Activated CD8-positive, alpha-beta memory T cell treated with anti-CD3 and anti-CD28 coated beads, Interleukin-2, amount 50 U/mL, for 24 hours (primary cell): Measurements from ENCODE around the gene GPC5.
"Not testable (repeated sequence)": the region's sequence is repeated elsewhere in the genome, so short reads cannot be mapped to it uniquely, and the experiment has no call there.

ENCODE experiments used
- DNase-seq: peaks from one replicate; pipeline ENCODE4 v3.0.0-alpha.2; 2020; ENCODE audit errors: extremely low read depth

Gene GPC5

DNA sequence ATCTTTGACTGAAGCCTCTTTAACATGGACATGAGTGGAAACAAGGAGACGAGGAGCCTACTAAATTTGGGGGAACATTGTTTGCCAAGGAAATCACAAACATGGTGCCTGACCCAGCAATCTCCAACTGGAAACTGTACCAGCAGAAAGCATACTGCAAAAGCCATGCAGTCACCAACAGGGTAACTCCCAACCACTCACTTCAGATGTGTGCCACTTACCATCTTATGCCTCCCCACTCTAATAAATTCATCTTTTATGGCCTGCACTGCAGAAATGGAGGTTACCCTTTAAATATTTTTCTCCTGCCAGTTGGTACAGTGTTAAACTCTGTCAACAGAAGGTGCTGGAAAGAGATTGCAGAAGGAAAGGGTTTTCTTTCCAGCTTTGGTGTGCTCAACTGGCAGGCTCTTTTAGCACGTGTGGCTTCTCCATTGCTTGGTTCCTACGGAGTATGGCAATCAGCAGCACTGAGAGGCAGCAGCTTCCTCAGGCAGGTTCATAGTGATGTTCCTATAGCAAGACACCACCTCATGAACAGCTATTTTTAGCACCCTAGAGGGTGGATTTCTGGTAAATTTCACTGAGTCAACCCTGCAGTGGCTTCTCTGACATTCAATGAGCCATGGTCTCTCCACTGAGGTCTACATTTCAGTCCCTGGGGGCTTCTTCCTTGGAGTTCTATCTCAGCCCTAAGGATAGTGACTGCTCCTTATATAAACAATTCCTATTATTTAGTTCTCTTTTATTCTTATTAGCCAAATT lies 29.6 kb upstream of the GPC5 start:
- DNase-seq: no peak

GRCh38 chr13:91369441-91369831 lies 29.0 kb upstream of the GPC5 start:
- no peak for DNase-seq

GRCh38 chr13:91370501-91370900 lies 27.9 kb upstream of the GPC5 start:
- DNase-seq: no peak

GRCh38 chr13:91372911-91373310 lies 25.5 kb upstream of the GPC5 start:
- no peak for DNase-seq

GRCh38 chr13:91375116-91375729 lies 23.2 kb upstream of the GPC5 start:
- no peak for DNase-seq

DNA sequence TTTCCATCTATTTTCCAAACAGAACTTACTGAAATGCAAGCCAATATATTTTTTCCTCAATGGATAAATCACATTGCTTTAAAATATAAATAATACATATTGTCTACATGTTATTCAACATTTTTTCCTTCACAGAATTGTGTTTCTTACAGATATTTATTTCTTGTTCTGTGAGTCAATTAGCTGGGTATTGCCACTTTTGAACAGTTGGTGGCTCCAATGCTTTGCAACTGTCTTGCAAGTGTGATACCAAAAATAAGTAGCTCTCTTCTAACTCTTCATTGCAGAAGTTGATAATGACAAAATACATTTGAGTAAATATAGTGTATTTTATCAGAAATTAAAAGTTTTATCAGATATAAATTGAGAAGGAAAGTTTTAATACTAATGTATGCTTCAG lies 17.1 kb upstream of the GPC5 start:
- no peak for DNase-seq

DNA sequence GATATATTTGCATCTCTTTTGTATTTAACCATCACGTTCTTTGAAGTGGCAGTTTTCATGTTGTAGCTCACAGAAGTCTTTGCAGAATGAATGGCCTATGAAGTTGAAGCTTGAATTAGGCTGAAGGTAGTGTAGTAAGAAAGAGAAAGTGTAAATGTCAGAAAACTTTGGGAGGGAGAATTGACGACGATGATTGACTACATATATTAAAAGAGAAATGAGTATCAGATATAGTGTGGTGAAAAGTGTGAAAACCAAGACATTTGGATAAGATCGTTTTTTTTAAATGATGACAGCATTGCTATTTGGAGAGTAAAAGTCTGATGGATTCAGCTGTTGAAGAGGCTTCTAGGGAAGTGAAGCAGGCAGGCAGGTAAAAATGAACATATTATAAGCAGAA lies 14.6 kb upstream of the GPC5 start:
- no peak for DNase-seq

DNA sequence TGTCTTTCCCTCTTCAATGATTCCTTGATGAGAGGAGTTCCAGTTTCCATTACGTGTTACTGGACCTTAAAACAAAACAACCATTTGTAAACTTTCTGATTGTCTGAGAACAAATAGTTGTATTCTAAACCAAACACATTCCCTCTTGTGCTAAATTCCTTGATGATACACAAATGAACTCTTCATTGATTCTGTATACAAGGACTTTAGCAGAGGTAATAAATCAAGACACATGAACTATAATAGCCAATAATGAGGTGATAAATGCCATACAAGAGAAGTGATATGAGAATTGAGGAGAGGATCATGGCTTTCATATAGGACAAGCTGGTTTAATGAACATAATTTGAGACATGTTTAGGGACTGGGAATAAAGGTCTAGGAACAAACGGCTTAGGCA lies 13.5 kb upstream of the GPC5 start:
- no peak for DNase-seq

- no peak for DNase-seq
Observed at GRCh38 chr13:91389186-91389585, 9.2 kb upstream of the GPC5 start.

DNA sequence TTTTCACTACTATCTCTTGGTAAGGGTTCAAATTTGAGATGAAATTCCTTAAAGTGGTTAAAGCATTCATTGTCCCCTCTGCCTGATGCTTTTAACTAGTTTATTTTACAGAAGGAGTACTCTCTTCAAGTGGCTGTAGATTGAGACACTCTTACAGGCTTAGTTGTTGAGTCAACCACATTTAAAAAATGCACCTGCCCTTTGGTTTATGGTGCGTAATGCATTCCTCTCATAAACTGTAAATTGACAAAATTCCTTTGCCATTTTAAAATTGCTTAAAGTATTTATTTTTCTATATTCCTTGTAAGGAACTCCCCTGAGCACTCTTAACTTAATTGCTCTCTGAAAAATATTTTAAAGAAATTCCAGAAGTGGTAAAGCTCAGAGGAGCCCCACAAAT lies 826 bp upstream of the GPC5 start:
- no peak for DNase-seq

DNA sequence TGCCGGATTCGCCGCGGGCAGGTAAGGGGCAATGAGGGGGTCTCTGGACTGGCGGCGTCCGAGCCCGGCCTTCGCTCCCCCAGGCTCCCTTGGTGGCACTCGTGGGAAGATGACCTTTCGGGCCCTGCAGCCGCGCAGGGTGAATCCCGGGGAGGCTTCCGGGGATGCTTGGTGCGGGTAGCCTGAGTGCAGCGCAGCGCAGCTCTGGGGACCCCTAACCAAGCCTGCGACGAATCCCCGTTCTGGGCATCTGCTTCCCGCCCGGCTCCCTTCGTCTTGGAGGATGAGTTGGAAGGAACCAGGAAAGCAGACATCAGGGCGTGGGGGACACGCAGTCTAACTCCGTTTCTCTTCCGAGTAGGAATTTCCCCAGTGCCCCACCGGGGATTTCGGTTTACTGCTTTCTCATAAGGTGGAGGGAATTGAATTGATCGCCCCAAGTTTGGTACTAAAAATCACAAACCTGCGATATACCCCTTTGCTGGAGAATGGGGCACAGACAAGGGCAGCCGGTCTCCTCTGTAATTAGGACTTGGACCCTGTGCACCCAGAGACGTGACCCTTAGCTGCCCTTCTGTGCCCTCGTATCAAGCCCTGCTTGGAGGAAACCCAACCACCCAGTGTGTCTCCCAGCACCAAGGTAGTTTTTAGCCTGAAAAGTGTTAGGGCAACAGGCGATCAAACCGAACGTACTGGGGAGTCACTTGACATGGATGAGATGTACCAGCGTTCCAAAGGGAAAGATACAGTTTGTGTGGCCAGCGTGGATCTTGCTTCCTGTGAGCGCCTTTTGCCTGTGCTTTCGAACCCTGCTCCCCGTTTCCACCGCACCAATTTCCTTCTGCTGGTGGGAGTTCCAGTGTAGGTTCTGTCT lies 1.0 kb downstream of the GPC5 start:
- no peak for DNase-seq

- DNase-seq: no peak
Observed at GRCh38 chr13:91400063-91400399, 1.6 kb downstream of the GPC5 start.

DNA sequence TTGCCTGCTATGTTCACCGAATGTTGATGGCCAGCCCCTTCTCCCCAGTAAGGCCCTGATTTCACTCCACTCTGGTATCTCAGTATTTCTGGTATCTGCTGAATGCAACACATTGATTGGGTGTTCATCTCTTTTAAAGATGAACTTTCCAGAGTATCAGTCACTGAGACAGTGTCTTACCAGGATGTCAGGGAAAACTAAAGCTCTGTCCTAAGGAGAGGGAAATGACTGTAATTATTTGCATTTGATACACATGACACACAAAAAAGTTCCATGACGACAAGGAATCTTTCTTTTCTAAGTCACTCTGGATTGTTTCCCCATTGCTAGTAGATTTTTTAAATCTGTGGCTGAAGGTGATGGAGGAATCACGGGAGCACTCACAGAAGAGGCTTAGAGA lies 2.2 kb downstream of the GPC5 start:
- no peak for DNase-seq

DNA sequence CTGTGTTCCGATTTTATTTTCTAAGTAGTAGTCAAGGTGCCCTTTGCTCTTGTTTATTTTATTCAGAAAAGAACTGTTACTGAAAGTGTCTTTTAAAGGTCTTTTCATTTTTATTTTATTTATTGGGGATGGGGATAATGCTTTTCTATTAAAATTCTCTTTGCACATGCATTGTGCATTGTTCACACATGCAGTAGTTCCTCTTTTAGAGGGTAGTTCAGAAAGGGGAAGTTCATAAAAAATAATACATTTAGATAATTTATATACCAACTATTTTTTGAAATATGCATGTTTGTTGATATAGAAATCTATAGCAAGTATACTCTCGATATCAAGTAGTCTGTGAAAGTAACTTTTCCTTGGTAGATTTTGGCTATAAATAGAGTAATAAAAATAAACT lies 3.5 kb downstream of the GPC5 start:
- DNase-seq: no peak

DNA sequence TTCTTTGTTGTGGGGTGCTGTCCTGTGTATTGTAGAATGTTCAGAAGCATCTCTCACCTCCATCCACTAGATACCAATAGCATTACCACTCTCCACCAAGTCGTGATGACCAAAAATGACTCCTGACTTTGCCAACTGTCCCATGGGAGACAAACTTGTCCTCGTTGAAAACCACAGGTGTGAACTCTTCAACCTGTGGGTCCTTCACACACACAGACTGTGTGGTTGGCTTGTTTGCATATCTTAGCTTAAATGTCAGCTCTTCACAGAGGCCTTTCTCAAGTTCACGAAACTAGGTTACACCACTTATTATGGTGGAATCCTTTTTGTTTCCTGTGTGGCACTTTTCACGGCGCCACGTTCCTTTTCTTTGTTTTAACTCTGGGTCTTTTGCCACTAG lies 6.8 kb downstream of the GPC5 start:
- DNase-seq: no peak

DNA sequence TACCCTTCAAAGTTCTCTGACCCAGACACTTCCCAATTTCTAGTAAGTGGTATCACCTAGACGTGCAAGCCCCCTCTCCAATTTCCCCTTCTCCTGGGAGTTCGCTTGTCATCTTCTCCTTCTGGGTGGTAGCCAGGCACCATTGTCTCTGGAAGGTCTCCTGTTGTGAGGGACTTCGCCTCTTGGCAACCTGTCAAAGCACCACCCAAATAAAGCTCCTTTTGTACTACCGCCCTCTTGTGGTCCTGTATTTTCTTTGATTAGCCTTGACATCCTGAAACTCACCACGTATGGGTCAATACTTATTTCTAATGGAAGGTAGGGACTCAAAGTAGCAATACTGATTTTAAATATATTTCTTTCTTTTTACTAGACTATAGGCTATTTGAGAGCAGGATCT lies 8.2 kb downstream of the GPC5 start:
- no peak for DNase-seq

DNA sequence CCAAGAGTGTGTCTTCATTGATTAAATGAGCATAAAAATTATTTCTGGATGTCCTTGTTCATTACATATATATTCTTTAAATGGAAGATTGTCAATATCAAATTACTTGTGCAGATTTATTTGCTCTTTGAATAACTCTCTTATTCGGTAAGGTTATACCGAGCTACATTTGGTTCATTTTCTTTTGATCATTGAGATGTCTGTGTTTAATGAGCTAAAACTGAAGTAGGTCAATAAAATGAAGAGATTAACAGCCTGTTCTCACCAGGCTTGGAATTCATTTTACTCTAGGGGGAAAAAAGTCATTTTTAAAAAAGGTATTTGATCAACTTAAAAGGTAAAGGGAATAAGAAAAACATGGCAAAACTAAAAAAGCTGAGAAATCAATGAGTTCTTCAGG lies 10.6 kb downstream of the GPC5 start:
- no peak for DNase-seq

DNA sequence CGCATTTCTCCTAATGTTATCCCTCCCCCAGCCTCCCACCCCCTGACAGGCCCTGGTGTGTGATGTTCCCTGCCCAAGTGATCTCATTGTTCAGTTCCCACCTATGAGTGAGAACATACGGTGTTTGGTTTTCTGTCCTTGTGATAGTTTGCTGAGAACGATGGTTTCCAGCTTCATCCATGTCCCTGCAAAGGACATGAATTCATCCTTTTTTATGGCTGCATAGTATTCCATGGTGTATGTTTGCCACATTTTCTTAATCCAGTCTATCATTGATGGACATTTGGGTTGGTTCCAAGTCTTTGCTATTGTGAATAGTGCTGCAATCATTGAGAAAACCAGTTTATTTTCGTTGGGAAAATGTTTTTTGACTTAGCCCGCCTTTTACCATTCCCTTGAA lies 18.2 kb downstream of the GPC5 start:
- not testable (repeated sequence) for DNase-seq

- no peak for DNase-seq
Observed at GRCh38 chr13:91417660-91418325, 19.4 kb downstream of the GPC5 start.

- DNase-seq: no peak
Observed at GRCh38 chr13:91426913-91427312, 28.5 kb downstream of the GPC5 start.

DNA sequence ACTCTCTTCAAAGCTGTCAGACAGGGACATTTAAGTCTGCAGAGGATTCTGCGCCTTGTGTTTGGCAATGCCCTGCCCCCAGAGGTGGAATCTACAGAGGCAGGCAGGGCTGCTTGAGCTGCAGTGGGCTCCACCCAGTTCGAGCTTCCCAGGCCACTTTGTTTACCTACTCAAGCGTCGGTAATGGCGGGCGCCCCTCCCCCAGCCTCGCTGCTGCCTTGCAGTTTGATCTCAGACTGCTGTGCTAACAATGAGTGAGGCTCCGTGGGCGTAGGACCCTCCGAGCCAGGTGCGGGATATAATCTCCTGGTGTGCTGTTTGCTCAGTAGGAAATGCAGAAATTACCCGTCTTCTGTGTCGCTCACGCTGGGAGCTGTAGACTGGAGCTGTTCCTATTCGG lies 40.3 kb downstream of the GPC5 start:
- DNase-seq: not testable (repeated sequence)

GRCh38 chr13:91450913-91451312 lies 52.5 kb downstream of the GPC5 start:
- no peak for DNase-seq
